Thymus (tissue), 2 donors: Measurements from ENCODE around the gene USP5. TPM values are rescaled to one million over a fixed set of nuclear protein-coding genes. Genes with fewer than 3 reads are reported as not detected.

Experiments
- polyA plus RNA-seq: library from polyadenylated mRNA; stranded (reverse); fragments of 200-250 nt; gene quantifications from one replicate; pipeline ENCODE4 v1.2.3, GENCODE V29; 2013
- total RNA-seq: library from RNA; stranded (reverse); fragments of 120-200 nt; gene quantifications from one replicate; pipeline ENCODE4 v1.2.4, GENCODE V29; 2013
- donor health status: healthy.

USP5 gene
- total and polyA plus RNA-seq, 2 donors: 32.2 to 61.1 TPM

Other genes starting within 250 kb of the USP5 start
- 177 TPM for gene CHD4, start 244.8 kb upstream of the USP5 start, total RNA-seq
- gene CHD4, start 244.8 kb upstream of the USP5 start, polyA plus RNA-seq: 230 TPM
- 2.4 TPM for gene LPAR5, start 216.2 kb upstream of the USP5 start, total RNA-seq
- gene LPAR5, start 216.2 kb upstream of the USP5 start, polyA plus RNA-seq: 3.2 TPM
- gene ACRBP, start 204.7 kb upstream of the USP5 start, total RNA-seq: 2.0 TPM
- gene ACRBP, start 204.7 kb upstream of the USP5 start, polyA plus RNA-seq: 10.5 TPM
- gene ING4, start 189.0 kb upstream of the USP5 start, total RNA-seq: 74.0 TPM
- 70.0 TPM for gene ING4, start 189.0 kb upstream of the USP5 start, polyA plus RNA-seq
- 17.2 TPM for gene ZNF384, start 162.8 kb upstream of the USP5 start, total RNA-seq
- 39.3 TPM for gene ZNF384, start 162.8 kb upstream of the USP5 start, polyA plus RNA-seq
- 0.09 TPM for gene PIANP, start 151.3 kb upstream of the USP5 start, total RNA-seq
- gene PIANP, start 151.3 kb upstream of the USP5 start, polyA plus RNA-seq: 0.23 TPM
- 28.0 TPM for gene COPS7A, start 128.1 kb upstream of the USP5 start, total RNA-seq
- 39.8 TPM for gene COPS7A, start 128.1 kb upstream of the USP5 start, polyA plus RNA-seq
- gene MLF2, start 99.0 kb upstream of the USP5 start, total RNA-seq: 69.5 TPM
- 131 TPM for gene MLF2, start 99.0 kb upstream of the USP5 start, polyA plus RNA-seq
- gene PTMS, start 85.8 kb upstream of the USP5 start, total RNA-seq: 21.9 TPM
- gene PTMS, start 85.8 kb upstream of the USP5 start, polyA plus RNA-seq: 186 TPM
- 1.5 TPM for gene LAG3, start 79.6 kb upstream of the USP5 start, total RNA-seq
- 4.8 TPM for gene LAG3, start 79.6 kb upstream of the USP5 start, polyA plus RNA-seq
- 91.9 TPM for gene CD4, start 62.6 kb upstream of the USP5 start, total RNA-seq
- gene CD4, start 62.6 kb upstream of the USP5 start, polyA plus RNA-seq: 50.9 TPM
- 1.4 TPM for gene GPR162, start 30.3 kb upstream of the USP5 start, total RNA-seq
- 4.4 TPM for gene GPR162, start 30.3 kb upstream of the USP5 start, polyA plus RNA-seq
- 1.0 TPM for gene P3H3, start 23.7 kb upstream of the USP5 start, total RNA-seq
- gene P3H3, start 23.7 kb upstream of the USP5 start, polyA plus RNA-seq: 4.4 TPM
- gene GNB3, start 11.2 kb upstream of the USP5 start, total RNA-seq: 0.14 TPM
- gene GNB3, start 11.2 kb upstream of the USP5 start, polyA plus RNA-seq: 1.3 TPM
- gene CDCA3, start 864 bp upstream of the USP5 start, total RNA-seq: 44.3 TPM
- 5.9 TPM for gene CDCA3, start 864 bp upstream of the USP5 start, polyA plus RNA-seq
- 628 TPM for gene TPI1, start 15.4 kb downstream of the USP5 start, total RNA-seq
- gene TPI1, start 15.4 kb downstream of the USP5 start, polyA plus RNA-seq: 282 TPM
- gene SPSB2, start 21.2 kb downstream of the USP5 start, total RNA-seq: 10.7 TPM
- 14.9 TPM for gene SPSB2, start 21.2 kb downstream of the USP5 start, polyA plus RNA-seq
- 6.2 TPM for gene LRRC23, start 52.7 kb downstream of the USP5 start, total RNA-seq
- 11.5 TPM for gene LRRC23, start 52.7 kb downstream of the USP5 start, polyA plus RNA-seq
- 12.1 TPM for gene ENO2, start 62.4 kb downstream of the USP5 start, total RNA-seq
- 29.3 TPM for gene ENO2, start 62.4 kb downstream of the USP5 start, polyA plus RNA-seq
- 1.6 TPM for gene ATN1, start 75.8 kb downstream of the USP5 start, total RNA-seq
- 30.3 TPM for gene ATN1, start 75.8 kb downstream of the USP5 start, polyA plus RNA-seq
- gene RNU7-1, start 91.7 kb downstream of the USP5 start, total RNA-seq: not detected
- not detected for gene RNU7-1, start 91.7 kb downstream of the USP5 start, polyA plus RNA-seq
- 446 TPM for gene C12orf57, start 91.9 kb downstream of the USP5 start, total RNA-seq
- 421 TPM for gene C12orf57, start 91.9 kb downstream of the USP5 start, polyA plus RNA-seq
- 147 TPM for gene PTPN6, start 99.2 kb downstream of the USP5 start, total RNA-seq
- 213 TPM for gene PTPN6, start 99.2 kb downstream of the USP5 start, polyA plus RNA-seq
- gene PHB2, start 118.5 kb downstream of the USP5 start, total RNA-seq: 288 TPM
- gene PHB2, start 118.5 kb downstream of the USP5 start, polyA plus RNA-seq: 149 TPM
- 56.2 TPM for gene EMG1, start 118.8 kb downstream of the USP5 start, total RNA-seq
- gene EMG1, start 118.8 kb downstream of the USP5 start, polyA plus RNA-seq: 27.6 TPM
- 16.1 TPM for gene LPCAT3, start 166.3 kb downstream of the USP5 start, total RNA-seq
- gene LPCAT3, start 166.3 kb downstream of the USP5 start, polyA plus RNA-seq: 28.2 TPM
- gene C1S, start 208.6 kb downstream of the USP5 start, total RNA-seq: 74.2 TPM
- gene C1S, start 208.6 kb downstream of the USP5 start, polyA plus RNA-seq: 196 TPM
- 51.5 TPM for gene C1R, start 240.3 kb downstream of the USP5 start, total RNA-seq
- 149 TPM for gene C1R, start 240.3 kb downstream of the USP5 start, polyA plus RNA-seq